KOPT-K1 (cell line): ENCODE results near the gene PIK3CB.
"Not testable (repeated sequence)": the region's sequence is repeated elsewhere in the genome, so short reads cannot be mapped to it uniquely, and the experiment has no call there.

Experiments used
- H3K27ac ChIP-seq: fragments of 200-600 bp; sonication (generic); 2 replicates; pipeline ENCODE4 v1.5.1; 2016; ENCODE audit warnings: antibody characterized with exemption, mild to moderate bottlenecking, low read depth, low read length; ENCODE audit not compliant: poor library complexity, severe bottlenecking
- H3K36me3 ChIP-seq: fragments of 200-600 bp; sonication (generic); 2 replicates; pipeline ENCODE4 v1.5.1; 2017; ENCODE audit warnings: antibody characterized with exemption, mild to moderate bottlenecking, low read length, moderate library complexity; ENCODE audit not compliant: insufficient read depth
- H3K9me3 ChIP-seq: fragments of 200-600 bp; sonication (generic); 2 replicates; pipeline ENCODE4 v1.5.1; 2017; ENCODE audit warnings: antibody characterized with exemption, low read length, mild to moderate bottlenecking; ENCODE audit not compliant: insufficient read depth, poor library complexity, severe bottlenecking

PIK3CB gene

GRCh38 chr3:138801792-138802191, 32.9 kb downstream of the PIK3CB start:
- Histone ChIP-seq H3K9me3 (no peaks in the 10 kb centered on the region), H3K36me3 (no peaks in the 10 kb centered on the region), H3K27ac (no peak overlapping the region)

DNA sequence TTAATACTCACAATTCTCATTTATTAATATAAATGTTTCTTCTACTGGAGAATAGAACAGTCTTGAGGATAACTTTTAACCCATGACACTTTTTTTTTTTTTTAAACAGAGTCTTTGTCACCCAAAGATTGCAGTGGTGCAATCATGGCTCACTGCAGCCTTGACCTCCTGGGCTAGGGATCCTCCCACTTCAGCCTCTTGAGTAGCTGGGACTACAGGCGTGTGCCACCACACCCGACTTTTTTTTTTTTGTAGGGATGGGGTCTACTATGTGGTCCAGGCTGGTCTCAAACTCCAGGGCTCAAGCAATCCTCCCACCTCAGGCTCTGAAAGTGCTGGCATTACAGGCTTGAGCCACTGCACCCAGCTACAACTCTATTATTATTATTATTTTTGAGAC, 34.5 kb downstream of the PIK3CB start:
- no peak overlapping the region for H3K27ac ChIP-seq
- H3K9me3 ChIP-seq = no peaks in the 10 kb centered on the region
- H3K36me3 ChIP-seq = no peaks in the 10 kb centered on the region

- Histone ChIP-seq H3K36me3 (no peaks in the 10 kb centered on the region), H3K9me3 (no peaks in the 10 kb centered on the region), H3K27ac (no peak overlapping the region)
These were observed 34.9 kb downstream of the PIK3CB start for GRCh38 chr3:138799822-138800221.

GRCh38 chr3:138797508-138798038, 37.2 kb downstream of the PIK3CB start:
- Histone ChIP-seq H3K9me3 (no peaks in the 10 kb centered on the region), H3K27ac (no peak overlapping the region), H3K36me3 (0 out of 2 replicates have a peak, but pooled peaks cover 8% of the 10 kb centered on the region)

GRCh38 chr3:138796761-138797160, 38.0 kb downstream of the PIK3CB start:
- Histone ChIP-seq H3K27ac (no peak overlapping the region), H3K9me3 (no peaks in the 10 kb centered on the region), H3K36me3 (0 out of 2 replicates have a peak, but pooled peaks cover 8% of the 10 kb centered on the region)

DNA sequence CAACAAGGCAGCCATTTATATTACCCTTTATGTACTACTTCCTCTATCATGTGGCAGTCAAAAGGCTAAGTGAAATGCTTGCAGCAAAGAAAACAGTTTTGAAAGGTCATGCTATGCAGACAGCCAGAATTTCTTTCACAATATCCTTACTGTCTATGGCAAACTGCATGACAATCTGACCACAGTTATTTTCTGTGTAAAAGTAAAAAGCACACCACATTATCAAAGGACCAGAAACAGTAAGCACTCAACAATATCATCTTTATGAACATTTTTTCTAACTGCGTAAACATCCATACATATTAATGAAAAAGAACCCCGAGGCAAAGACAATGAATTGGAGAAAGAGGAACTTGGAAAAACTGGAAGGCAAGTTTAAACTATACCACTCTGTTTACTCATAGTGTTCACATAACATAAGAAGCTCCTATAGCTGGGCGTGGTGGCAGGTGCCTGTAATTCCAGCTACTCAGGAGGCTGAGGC, 47.9 kb downstream of the PIK3CB start:
- H3K27ac ChIP-seq = no peak overlapping the region
- peaks cover 4% of the 10 kb centered on the region; the same call in 1 of the 2 replicates for H3K36me3 ChIP-seq
- H3K9me3 ChIP-seq = no peaks in the 10 kb centered on the region

GRCh38 chr3:138785951-138786350, 48.8 kb downstream of the PIK3CB start:
- Histone ChIP-seq H3K27ac (no peak overlapping the region), H3K36me3 (peaks cover 4% of the 10 kb centered on the region; the same call in 1 of the 2 replicates), H3K9me3 (no peaks in the 10 kb centered on the region)

DNA sequence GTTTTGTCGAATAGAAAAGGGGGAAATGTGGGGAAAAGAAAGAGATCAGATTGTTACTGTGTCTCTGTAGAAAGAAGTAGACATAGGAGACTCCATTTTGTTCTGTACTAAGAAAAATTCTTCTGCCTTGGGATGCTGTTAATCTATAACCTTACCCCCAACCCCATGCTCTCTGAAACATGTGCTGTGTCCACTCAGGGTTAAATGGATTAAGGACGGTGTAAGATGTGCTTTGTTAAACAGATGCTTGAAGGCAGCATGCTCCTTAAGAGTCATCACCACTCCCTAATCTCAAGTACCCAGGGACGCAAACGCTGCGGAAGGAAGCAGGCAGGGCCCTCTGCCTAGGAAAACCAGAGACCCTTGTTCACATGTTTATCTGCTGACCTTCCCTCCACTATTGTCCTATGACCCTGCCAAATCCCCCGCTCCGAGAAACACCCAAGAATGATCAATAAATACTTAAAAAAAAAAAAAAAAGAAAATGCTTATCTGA, 49.3 kb downstream of the PIK3CB start:
- H3K27ac ChIP-seq, H3K36me3 ChIP-seq, H3K9me3 ChIP-seq: not testable (repeated sequence)

GRCh38 chr3:138782755-138783154, 52.0 kb downstream of the PIK3CB start:
- Histone ChIP-seq H3K9me3 (no peaks in the 10 kb centered on the region), H3K27ac (no peak overlapping the region), H3K36me3 (no peaks in the 10 kb centered on the region)

DNA sequence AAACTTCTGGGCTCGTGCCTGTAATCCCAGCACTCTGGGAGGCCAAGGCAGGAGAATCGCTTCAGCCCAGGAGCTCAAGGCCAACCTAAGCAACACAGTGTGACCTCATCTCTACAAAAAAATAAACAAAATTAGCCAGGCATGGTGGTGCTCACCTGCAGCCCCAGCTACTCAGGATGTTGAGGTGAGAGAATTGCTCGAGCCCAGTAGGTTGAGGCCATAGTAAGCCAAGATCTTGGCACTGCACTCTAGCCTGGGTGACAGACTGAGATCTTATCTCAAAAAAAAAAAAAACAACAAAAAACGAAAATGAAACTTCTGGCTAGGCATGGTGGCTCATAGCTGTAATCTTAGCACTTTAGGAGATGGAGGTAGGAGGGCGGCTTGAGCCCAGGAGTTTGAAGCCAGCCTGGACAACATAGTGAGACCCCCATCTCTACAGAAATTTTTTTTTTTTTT, 53.7 kb downstream of the PIK3CB start:
- no peaks in the 10 kb centered on the region for H3K9me3 ChIP-seq
- peak overlapping the region; percentile 46 for H3K27ac ChIP-seq
- H3K36me3 ChIP-seq = no peaks in the 10 kb centered on the region

DNA sequence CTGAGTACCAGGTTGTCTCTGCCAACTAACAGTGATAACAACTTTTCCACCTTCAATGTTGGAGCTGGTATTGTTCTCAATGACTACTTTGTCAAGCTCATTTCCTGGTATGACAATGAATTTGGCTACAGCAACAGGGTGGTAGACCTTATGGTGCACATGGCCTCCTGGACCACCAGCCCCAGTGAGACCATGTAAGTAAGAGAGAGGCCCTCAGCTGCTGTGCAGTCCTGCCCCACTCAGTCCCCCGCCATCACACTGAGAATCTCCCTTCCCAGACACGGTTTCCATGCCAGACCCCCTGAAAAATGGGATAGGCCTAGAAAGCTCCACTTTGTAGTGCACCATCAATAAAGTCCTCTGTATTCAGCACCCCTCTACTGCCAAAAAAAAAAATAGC, 56.1 kb downstream of the PIK3CB start:
- Histone ChIP-seq H3K9me3 (no peaks in the 10 kb centered on the region), H3K27ac (no peak overlapping the region), H3K36me3 (no peaks in the 10 kb centered on the region)

- H3K9me3 ChIP-seq = no peaks in the 10 kb centered on the region
- H3K27ac ChIP-seq = no peak overlapping the region
- H3K36me3 ChIP-seq = no peaks in the 10 kb centered on the region
These were observed 57.8 kb downstream of the PIK3CB start for GRCh38 chr3:138776961-138777360.

DNA sequence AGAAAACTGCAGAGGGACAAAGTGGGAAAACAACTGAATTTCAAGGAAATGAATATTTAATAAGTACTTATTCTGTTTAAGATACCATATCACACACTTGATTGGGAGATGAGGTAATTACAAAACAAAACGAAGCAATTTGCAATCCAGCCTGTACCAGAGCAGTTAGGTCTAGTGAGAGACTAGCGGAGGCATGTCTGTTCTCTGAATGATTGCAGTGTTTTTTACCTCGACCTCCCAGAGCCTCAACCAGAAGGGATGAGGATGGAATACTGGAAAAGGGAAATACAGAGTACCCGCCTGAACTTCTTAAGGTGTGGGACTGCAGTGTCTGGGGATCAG, 59.5 kb downstream of the PIK3CB start:
- no peaks in the 10 kb centered on the region for H3K36me3 ChIP-seq
- no peaks in the 10 kb centered on the region for H3K9me3 ChIP-seq
- no peak overlapping the region for H3K27ac ChIP-seq

DNA sequence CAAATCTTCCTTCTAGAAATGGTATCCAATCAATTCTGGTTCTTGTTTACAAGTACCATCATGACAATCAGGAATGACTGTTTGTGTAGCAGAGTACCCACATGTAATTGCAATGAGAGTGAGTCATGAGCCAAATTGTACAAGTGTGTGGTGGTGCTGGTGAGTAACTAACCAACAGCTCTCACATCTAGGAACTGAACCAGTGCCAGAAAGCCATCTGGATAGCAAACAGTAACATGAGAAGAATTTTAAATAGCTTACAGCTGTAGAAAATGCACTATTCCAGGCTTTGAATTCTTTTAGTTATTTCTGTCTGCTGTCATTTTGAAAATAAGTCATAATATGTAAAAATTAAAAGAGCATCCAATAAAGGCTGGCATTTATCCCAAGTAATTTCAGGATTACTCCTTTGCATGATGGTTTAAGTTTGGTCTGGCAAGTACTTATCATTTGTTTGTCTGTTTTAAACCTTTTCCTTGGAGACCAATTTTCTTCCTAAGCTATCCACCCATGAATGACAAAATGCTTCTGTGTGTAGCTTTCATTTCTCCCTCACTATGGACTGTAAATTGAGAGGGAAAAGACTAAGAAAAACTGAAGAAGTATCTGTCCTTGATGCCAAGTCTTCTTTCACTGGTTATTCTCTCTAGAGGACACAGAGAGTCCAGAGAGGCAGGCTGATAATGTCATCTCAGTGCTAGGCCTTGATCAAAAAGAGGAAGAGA, 60.0 kb downstream of the PIK3CB start:
- Histone ChIP-seq H3K27ac (no peak overlapping the region), H3K9me3 (peaks cover 5% of the 10 kb centered on the region), H3K36me3 (no peaks in the 10 kb centered on the region)

DNA sequence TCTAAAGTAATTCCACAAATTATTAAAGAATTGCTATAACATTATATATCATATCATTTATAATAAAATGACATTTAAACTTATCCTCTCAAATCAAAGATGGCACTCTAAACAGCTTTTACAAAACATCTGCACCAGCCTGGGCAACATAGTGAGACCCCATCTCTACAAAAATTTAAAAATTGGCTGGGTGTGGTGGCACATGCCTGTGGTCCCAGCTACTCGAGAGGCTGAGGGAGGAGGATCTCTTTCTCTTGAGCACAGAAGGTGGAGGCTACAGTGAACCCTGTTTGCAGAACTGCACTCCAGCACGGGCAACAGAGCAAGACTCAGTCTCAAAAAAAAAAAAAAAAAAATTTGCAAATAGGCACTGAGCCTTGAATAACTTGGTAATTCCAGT, 63.1 kb downstream of the PIK3CB start:
- peaks cover 20% of the 10 kb centered on the region for H3K36me3 ChIP-seq
- no peak overlapping the region for H3K27ac ChIP-seq
- peaks cover 36% of the 10 kb centered on the region for H3K9me3 ChIP-seq

DNA sequence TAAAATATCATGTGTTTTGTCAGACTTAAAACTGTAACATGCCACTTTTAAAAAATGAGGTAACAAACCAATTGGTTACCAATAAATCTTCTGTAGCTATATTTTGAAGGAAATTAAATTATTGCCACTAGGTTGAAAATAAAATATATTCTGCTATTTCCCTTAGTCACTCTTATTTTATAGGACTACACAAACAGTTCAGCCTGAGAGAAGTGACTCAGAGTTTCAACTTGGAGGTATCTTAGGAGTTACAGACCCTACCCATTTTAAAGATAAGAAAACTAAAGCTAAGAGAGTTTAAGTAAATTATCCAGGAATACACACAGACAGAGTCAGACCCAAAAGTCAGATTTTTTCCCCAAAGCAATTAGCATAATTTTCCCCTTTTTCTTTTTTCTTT, 65.1 kb downstream of the PIK3CB start:
- no peak overlapping the region for H3K27ac ChIP-seq
- peaks cover 20% of the 10 kb centered on the region for H3K36me3 ChIP-seq
- H3K9me3 ChIP-seq = peaks cover 39% of the 10 kb centered on the region
